Prostate gland (tissue), 2 donors: Measurements from ENCODE around the gene USP47.

Experiments
- CTCF ChIP-seq, 4 experiments: fragments of 200-600 bp in 2 of 4; fragments of 450-650 bp in 2 of 4; sonication (generic) in 2 of 4; IDR thresholded peaks; 1 replicate in 3 of 4; 2 replicates in 1 of 4; pipeline ENCODE4 v1.5.1; 2016 to 2019; ENCODE audit warnings: antibody characterized with exemption in 4 of 4, mild to moderate bottlenecking in 2 of 4, moderate library complexity in 2 of 4
- POLR2A ChIP-seq: fragments of 450-650 bp; IDR thresholded peaks from one replicate; pipeline ENCODE4 v1.6.1; 2016; ENCODE audit warnings: antibody characterized with exemption, mild to moderate bottlenecking
- POLR2AphosphoS5 ChIP-seq: sonication (generic); formaldehyde crosslinking; IDR thresholded peaks from one replicate; pipeline ENCODE4 v1.6.1; 2017; ENCODE audit warnings: antibody characterized with exemption

DNA sequence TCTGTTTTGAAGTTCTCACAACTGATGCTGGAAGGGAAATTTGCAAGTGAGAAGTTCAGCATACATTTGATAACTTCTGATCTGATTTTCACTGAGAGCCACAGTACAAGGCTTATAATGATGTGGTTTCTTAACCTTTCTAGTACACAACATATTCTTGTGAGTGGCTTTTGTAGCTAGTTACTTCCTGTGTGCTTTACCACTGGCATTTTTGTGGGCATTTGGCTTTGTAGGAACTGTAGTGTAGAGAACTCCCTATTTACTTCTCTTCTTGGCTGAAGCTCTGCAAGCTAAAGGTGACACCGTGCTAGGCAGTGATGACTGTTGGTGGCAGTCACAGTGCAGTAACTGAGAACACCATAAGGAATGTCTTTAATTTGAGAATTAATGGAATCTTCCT is 14.9 kb downstream of the USP47 start:
- no peak for TF ChIP-seq CTCF (IDR thresholded peaks at IDR 0.05)
- TF ChIP-seq POLR2AphosphoS5, result no peak
- TF ChIP-seq POLR2A, result no peak
